Activated B cell treated with CpG ODN at 0.5 μM for 24 hours (primary cell): ENCODE results near the gene GRK1. TPM values are rescaled to one million over a fixed set of nuclear protein-coding genes. Genes with fewer than 3 reads are reported as not detected.

Experiments used
- ATAC-seq: fragments of 200-7000 bp; cut with Tn5 transposase; one replicate; pipeline ENCODE4 v1.10.0; 2021; ENCODE audit warnings: low read depth, mild to moderate bottlenecking, moderate library complexity
- CTCF ChIA-PET: fragments of 350-600 bp; sonication (Branson Sonifier 250); formaldehyde crosslinking; loops from one replicate; lab custom pipeline; 2021; ENCODE audit warnings: antibody characterized with exemption; lab: Charles Lee
- POLR2A ChIA-PET: fragments of 350-600 bp; sonication (Branson Sonifier 250); formaldehyde crosslinking; loops from one replicate; lab custom pipeline; 2021; ENCODE audit warnings: antibody characterized with exemption; lab: Charles Lee
- DNase-seq: peaks from one replicate; pipeline ENCODE4 v3.0.0; 2022
- H3K27ac Mint-ChIP-seq: one replicate; pipeline ENCODE4 v1.8.0; 2020; ENCODE audit warnings: mixed read lengths
- H3K27me3 Mint-ChIP-seq: one replicate; pipeline ENCODE4 v1.8.0; 2021; ENCODE audit warnings: mixed read lengths
- H3K36me3 Mint-ChIP-seq: one replicate; pipeline ENCODE4 v1.8.0; 2021; ENCODE audit warnings: low read depth, mixed read lengths
- H3K4me1 Mint-ChIP-seq: one replicate; pipeline ENCODE4 v1.8.0; 2021; ENCODE audit warnings: mixed read lengths
- H3K4me3 Mint-ChIP-seq: one replicate; pipeline ENCODE4 v1.8.0; 2020; ENCODE audit warnings: mild to moderate bottlenecking, mixed read lengths
- H3K9me3 Mint-ChIP-seq: one replicate; pipeline ENCODE4 v1.8.0; 2020; ENCODE audit warnings: mixed read lengths
- intact Hi-C: fragments of 100-400 bp; cut with micrococcal nuclease; formaldehyde crosslinking; loops from one replicate; pipeline ENCODE4 v1.15.1; 2024
- total RNA-seq: library from RNA; stranded (reverse); gene quantifications from 2 replicates; pipeline ENCODE4 v1.2.3, GENCODE V29; 2022
- TF ChIP-seq, protein P1 (sequence below): fragments of 200-600 bp; IDR thresholded peaks from one replicate; pipeline ENCODE4 v1.8.0; 2022; ENCODE audit warnings: antibody characterized with exemption, mild to moderate bottlenecking

The GRK1 gene
- total RNA-seq, 1 donor from 2014 or later = 0.07 TPM

DNA sequence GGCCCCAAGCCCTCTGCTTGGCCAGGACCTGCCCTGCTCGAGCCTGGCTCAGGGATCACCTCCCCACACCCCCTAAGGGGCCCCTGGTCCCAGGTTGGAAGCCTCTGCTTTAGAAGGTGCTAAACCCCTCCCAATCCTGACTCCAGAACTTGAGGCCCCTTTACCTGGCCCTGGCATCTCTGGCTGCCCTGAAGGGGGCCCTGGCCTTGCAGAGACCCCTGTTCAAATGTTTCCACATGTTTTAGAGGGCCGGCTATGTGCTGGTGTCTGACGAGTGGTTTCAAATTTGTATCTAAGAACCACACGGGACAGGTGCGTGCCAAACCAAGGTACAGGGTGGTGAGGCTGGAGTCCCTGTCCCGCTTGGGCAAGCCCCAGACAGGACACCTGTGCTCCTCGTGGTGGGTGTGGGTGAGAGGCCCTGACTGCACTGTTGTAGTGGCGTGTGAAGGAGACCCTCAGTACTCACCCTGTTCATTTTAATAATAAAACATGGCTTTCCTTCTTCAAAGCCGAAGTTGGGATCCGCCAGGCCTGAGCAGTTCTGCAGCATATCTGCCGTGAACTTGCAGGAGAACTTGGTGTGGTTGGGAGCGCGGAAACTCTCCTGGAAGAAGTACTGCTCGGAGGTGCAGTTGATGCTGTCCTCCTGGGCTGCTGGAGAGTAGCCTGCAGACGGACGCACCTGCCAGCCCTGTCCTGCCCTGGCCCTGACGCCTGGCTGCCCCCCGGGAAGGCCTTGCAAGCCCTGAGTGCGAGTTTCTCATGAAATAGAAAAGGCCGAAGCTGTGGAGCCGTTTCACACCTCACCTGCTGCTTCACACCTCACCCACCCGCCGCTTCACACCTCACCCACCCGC, 14.4 kb upstream of the GRK1 start:
- intact Hi-C loops = no loop called here
- DNase-seq (no peak), ATAC-seq (no peak)
- TF ChIP-seq, protein P1, sequence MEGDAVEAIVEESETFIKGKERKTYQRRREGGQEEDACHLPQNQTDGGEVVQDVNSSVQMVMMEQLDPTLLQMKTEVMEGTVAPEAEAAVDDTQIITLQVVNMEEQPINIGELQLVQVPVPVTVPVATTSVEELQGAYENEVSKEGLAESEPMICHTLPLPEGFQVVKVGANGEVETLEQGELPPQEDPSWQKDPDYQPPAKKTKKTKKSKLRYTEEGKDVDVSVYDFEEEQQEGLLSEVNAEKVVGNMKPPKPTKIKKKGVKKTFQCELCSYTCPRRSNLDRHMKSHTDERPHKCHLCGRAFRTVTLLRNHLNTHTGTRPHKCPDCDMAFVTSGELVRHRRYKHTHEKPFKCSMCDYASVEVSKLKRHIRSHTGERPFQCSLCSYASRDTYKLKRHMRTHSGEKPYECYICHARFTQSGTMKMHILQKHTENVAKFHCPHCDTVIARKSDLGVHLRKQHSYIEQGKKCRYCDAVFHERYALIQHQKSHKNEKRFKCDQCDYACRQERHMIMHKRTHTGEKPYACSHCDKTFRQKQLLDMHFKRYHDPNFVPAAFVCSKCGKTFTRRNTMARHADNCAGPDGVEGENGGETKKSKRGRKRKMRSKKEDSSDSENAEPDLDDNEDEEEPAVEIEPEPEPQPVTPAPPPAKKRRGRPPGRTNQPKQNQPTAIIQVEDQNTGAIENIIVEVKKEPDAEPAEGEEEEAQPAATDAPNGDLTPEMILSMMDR = no peak
- Mint-ChIP-seq H3K9me3 (no peaks in the 10 kb centered on the region), H3K27me3 (no peaks in the 10 kb centered on the region), H3K27ac (no peak overlapping the region), H3K36me3 (no peaks in the 10 kb centered on the region), H3K4me3 (no peak overlapping the region), H3K4me1 (peaks cover 3% of the 10 kb centered on the region)
- POLR2A ChIA-PET = no interaction called here
- CTCF ChIA-PET = no interaction called here

DNA sequence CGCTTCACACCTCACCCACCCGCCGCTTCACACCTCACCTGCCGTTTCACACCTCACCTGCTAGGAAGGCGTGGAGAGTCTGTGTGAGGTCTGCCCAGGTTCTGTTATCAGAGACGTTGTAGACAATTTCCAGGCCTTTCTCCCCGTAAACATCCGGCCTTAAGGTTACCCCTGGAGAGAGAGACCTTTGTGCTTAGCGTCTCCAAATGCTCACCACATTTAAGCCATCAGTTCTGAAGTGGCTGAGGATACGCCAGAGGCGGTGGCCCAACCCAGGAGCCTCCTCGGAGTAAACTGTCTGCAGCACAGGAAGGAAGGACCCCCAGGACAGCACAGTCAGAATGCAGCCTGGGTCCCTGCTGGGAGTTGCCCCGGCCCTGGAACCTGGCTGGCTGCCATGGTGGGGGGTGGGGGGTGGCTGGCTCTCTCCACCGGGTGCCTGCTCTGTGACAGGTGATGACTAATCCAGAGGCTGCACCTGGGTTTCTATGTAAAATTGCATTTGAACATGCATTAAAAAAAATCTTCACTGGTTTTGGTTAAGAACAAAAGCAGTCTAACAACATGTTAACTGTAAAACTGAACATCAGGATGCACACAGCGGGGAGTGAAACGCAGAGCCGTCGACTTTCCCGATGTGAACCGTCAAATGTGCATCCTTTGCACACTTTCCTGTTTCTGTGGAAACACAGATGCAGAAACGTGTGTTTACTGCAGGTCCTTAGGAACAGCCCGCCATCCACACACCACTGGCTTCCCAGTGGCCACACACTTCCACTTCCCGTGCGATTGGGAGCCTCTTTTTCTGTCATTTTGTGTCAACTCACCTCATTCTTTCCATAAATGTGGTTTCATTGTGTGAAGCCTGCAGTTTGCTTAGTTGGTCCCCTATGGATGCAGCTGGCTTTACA, 13.5 kb upstream of the GRK1 start:
- ATAC-seq (no peak), DNase-seq (peak; percentile 6)
- Mint-ChIP-seq H3K27me3 (no peaks in the 10 kb centered on the region), H3K27ac (no peak overlapping the region), H3K9me3 (no peaks in the 10 kb centered on the region), H3K4me3 (no peak overlapping the region), H3K36me3 (no peaks in the 10 kb centered on the region), H3K4me1 (no peaks in the 10 kb centered on the region)
- CTCF ChIA-PET = no interaction called here
- TF ChIP-seq, protein P1 = no peak
- POLR2A ChIA-PET = no interaction called here
- intact Hi-C loops = no loop called here

DNA sequence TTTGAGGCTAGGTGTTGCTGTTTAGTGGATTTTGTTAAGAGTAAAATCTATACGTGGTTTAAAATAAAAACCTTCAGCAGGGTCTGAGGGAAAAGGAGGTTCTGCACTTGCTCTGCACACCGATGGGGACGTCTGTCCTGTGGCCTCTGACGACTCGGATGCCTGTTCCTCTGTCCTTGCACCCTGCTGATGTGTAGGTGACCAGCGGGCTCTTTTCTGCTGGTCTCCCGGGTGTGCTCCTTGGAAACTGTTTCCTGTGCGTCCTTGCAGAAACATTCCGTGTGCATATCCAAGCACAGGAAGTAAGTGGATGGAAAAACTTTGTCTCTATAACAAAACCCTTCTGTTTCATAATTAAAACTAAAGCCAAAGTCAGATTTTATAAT, 12.9 kb upstream of the GRK1 start:
- Mint-ChIP-seq H3K27me3 (no peaks in the 10 kb centered on the region), H3K4me1 (no peaks in the 10 kb centered on the region), H3K9me3 (no peaks in the 10 kb centered on the region), H3K4me3 (no peak overlapping the region), H3K36me3 (no peaks in the 10 kb centered on the region), H3K27ac (no peak overlapping the region)
- ChIA-PET CTCF (no interaction called here), POLR2A (no interaction called here)
- ATAC-seq = no peak
- intact Hi-C loops = no loop called here
- TF ChIP-seq, protein P1 = no peak
- no peak for DNase-seq

DNA sequence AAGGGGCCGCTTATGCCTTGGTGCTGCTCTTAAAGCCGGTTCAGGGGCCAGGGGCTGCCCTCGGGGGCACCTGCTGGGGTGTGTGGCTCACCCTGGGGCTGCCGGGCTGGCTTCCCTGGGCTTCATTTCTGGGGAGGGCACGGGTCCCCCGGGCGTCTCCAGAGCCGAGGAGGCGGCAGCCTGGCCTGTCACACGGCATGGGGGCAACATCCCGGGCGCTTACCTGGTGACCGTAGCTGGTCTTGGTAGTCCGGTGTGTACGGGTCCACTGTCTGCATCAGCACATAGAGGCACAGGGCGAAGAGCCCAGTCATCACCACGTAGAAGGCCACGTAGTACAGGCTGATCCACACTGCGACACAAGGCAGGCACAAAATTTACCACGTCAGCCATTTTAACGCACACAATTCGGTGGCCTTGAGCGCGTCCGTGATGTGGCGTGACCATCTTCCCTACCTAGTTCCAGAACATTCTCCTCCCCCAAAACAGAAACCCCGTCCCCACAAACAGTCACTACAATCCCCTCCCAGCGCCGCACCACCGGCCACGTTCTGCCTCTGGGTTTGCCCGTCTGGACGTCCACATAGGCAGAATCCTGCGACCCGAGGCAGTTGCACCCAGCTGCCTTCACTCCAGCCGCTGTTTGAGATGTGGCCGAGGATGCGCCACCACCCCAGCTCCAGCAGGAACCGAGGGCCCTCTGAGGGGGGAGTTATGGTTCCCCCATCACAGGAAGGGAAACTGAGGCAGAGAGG, 12.3 kb upstream of the GRK1 start:
- Mint-ChIP-seq H3K36me3 (no peaks in the 10 kb centered on the region), H3K27ac (no peak overlapping the region), H3K9me3 (no peaks in the 10 kb centered on the region), H3K4me3 (no peak overlapping the region), H3K27me3 (no peaks in the 10 kb centered on the region), H3K4me1 (no peaks in the 10 kb centered on the region)
- POLR2A ChIA-PET = no interaction called here
- ATAC-seq (no peak), DNase-seq (no peak)
- intact Hi-C loops = no loop called here
- CTCF ChIA-PET = no interaction called here
- TF ChIP-seq, protein P1 = no peak
